NCI-H510A treated with DMSO at 0.1 percent for 48 hours (cell line): ENCODE results near the gene CEP41.
"Not testable (repeated sequence)": the region's sequence is repeated elsewhere in the genome, so short reads cannot be mapped to it uniquely, and the experiment has no call there.

Source experiments
- DNase-seq: peaks from one replicate; lab custom pipeline; 2025; lab: John Stamatoyannopoulos, UW

Gene CEP41

DNA sequence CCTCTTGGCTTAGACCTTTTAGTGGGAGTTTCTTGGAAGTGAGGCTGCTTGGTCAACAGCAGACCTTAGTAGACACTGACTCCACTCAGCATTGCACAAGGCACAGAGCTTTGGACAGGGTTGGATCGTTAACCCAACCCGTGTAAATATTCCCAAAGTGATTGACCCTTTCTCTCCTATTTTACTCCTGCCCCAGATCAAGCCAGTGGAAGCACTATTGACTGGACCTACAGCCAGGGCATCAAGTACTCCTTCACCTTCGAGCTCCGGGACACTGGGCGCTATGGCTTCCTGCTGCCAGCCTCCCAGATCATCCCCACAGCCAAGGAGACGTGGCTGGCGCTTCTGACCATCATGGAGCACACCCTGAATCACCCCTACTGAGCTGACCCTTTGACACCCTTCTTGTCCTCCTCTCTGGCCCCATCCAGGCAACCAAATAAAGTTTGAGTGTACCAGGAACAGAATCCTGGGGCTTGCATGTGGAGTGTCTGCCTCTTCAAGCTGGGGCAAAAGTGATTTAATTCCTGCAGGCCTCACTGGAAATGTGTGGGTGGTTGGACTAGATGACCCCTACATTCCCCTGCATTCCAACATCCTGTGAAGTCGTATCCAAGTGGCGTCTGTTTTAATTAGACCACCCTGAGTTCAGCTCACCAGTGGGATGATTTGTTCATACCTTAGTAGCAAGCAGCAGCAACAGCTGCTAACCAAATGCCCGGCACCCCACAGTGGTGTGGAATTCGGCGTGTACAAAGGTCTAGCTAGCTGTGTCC, 53.0 kb downstream of the CEP41 start:
- DNase-seq = no peak

DNA sequence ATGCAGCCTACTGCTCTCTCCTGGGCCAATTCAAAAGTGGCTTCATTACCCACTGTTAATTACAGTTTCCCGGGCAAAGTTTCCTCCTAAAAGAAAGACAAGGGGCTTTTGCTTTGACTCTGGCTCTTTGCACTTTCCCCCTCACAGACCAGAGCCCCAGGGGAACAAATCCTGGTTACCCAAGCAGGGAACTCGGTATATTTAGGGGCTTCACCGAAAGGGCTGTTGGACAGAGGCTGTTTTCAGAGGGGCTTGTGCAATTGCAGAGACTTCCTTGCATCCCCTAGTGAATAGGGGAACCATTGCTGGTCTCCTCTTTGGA, 53.5 kb downstream of the CEP41 start:
- no peak for DNase-seq

DNA sequence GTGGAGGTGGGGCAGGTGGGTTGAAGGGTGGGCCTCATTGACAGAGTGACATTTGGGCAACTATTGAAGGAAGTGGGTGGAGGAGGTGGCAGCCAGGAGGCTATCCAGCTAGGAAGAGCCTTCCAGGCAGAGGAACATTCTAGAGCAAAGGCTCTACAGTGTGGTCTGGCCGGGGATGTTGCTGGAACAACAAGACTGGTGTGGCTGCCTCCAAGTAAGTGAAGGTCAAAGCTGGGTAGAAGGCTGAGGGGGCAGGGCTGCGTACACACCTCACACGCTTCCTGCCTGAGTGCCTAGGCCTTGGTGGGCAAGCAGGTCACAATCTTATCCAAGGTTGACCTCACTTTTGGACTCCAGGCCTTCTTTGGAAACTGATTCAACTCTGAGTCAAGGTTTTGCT, 53.9 kb downstream of the CEP41 start:
- DNase-seq = no peak

DNA sequence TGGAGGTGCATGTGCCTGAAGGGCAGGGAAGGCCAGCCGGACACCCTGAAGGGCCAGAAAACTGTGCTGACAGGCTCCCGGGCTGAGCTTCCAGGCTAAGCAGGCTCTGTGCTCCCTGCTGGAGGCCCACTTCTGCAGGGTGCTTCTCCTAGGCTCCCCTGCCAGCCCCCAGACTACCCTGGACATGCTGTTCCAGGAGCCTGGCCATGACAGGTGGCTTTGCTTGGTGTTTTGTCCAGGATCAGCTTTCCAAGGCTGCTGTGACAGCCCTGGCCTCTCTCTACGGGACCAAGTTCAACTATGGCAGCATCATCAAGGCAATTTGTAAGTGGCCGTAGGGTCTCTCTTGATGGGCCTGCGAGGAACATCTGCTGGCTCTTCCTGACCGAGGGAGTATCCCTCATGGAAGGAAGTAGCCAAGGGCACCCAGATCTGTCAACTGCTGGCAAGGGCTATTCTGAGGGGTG, 55.2 kb downstream of the CEP41 start:
- no peak for DNase-seq

DNA sequence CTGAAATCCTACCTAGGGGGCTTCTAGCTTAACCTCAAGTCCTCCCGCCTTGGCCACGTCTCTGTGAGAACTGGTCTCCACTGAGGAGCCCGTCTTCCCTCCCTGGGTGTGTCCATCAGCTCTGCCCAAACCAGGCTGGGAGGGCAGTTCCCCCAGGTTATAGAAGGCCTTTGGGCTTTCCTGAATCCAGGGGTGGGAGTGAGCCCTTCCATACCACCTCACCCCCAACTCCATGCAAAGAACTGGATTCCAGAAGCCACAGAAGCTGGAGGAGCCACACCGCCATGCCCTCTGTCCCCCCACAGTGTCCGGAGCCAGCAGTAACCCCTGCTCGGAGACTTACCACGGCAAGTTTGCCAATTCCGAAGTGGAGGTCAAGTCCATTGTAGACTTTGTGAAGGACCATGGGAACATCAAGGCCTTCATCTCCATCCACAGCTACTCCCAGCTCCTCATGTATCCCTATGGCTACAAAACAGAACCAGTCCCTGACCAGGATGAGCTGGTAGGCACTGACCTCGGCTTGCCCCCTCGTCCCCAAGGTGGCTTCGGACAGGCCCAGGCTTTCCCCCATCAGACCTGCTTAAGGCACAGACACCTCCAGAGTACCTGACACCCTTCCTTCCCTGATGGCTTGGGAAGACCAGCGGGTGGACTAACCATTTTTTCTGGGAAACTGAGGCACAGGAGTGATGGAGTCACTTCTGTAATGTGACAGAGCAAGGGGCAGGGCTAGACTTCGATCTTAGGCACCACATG, 55.8 kb downstream of the CEP41 start:
- DNase-seq = no peak

DNA sequence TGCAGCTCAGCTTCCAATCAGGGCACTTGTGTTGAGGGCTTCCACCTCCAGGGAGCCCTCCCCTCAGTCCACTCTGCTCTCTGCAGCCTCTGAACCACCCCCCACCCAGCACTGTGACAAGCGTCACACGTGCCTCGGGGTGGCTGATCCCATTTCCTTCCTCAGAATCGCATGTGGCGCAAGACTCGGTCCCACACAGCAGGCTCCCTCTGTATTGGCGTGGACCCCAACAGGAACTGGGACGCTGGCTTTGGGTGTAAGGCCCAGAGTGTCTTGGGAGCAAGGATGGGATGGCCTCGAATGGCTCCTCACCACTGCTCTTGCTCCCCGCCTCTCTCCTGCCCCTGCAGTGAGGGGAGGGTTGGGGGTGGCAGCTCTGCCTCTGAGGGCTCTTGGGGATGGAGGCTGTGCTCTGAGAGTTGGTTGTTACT, 56.4 kb downstream of the CEP41 start:
- no peak for DNase-seq

DNA sequence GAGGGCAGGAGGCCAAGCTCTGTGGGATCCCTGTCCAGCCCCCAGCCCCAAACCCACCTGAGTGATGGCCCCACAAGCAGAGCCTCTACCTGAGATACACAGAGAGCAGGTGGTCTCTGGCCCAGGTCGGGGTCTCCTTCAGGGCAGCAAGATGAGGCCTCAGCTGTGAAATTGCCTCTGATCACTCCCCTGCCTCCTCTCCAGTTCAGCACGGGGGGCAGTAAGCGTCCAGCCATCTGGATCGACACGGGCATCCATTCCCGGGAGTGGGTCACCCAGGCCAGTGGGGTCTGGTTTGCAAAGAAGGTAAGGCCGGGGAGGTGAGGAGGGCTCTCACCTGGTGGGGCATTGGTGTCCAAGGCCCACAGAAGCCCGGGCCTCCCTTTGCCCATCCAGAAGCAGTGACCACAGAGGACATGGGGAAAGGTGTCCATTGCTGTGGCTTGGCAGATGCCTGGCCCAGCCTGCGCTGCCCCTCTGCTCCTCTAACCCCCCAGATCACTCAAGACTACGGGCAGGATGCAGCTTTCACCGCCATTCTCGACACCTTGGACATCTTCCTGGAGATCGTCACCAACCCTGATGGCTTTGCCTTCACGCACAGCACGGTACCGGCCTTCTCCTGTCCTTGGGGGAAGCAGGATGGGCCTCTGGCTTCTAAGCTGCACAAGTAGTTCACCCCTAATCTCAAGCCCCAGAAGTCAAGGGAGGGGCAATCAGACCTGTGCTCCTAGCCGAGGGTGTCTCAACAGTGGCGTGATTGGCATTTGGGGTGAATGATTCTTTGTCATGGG, 57.4 kb downstream of the CEP41 start:
- no peak for DNase-seq

DNA sequence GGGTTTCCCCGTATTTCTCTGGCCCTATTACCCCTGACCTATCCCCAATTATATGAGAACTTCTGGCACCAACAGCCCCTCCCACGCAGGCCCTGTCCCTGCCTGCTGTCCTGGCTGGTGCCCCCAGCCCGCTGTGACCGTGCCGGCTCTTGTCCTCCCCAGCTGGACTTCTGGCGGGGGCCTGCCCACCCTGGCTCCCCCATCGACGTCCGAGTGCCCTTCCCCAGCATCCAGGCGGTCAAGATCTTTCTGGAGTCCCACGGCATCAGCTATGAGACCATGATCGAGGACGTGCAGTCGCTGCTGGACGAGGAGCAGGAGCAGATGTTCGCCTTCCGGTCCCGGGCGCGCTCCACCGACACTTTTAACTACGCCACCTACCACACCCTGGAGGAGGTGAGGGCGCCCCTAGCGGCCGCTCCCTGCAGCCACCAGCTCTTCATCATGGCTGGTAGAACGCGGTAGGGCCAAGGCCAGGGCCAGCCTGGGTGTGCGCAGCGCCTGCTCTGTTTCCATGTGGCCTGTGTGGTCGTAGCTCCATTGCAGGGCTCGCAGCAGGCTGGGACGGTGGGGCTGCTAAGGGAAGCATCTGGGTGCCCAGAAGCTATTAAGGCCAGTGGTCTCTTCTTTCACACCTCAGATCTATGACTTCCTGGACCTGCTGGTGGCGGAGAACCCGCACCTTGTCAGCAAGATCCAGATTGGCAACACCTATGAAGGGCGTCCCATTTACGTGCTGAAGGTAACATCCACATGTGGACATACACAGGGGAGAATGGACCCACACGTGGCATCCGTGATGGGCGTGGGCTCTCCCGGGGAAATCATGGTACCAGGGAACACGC, 59.1 kb downstream of the CEP41 start:
- no peak for DNase-seq

DNA sequence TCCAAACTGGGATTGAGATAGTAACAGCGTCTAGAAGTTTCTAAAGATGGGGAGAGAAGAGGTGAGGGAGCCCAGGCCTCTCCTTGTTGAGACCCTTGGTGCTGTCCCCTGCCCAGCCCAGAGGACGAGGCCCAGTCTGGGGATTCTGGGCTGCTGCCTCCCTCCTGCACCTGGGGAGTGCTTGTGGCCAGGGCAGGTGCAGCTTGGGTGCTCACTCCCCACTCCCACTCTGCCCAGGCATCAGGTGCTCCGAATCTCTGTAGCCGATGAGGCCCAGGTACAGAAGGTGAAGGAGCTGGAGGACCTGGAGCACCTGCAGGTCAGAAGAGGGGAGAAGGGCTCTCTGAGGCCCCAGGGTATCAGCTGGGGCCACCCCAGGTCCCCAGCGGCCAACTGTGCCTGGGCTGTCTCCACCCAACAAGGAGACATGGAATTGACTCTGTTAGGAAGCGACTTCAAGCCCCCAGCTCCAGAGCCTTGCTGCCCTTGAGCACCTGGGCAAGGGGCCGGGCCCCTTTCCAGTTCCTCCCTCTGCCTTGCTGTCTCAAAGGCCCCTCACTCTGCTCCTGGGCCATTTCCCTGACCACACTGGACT, 59.9 kb downstream of the CEP41 start:
- DNase-seq = no peak

DNA sequence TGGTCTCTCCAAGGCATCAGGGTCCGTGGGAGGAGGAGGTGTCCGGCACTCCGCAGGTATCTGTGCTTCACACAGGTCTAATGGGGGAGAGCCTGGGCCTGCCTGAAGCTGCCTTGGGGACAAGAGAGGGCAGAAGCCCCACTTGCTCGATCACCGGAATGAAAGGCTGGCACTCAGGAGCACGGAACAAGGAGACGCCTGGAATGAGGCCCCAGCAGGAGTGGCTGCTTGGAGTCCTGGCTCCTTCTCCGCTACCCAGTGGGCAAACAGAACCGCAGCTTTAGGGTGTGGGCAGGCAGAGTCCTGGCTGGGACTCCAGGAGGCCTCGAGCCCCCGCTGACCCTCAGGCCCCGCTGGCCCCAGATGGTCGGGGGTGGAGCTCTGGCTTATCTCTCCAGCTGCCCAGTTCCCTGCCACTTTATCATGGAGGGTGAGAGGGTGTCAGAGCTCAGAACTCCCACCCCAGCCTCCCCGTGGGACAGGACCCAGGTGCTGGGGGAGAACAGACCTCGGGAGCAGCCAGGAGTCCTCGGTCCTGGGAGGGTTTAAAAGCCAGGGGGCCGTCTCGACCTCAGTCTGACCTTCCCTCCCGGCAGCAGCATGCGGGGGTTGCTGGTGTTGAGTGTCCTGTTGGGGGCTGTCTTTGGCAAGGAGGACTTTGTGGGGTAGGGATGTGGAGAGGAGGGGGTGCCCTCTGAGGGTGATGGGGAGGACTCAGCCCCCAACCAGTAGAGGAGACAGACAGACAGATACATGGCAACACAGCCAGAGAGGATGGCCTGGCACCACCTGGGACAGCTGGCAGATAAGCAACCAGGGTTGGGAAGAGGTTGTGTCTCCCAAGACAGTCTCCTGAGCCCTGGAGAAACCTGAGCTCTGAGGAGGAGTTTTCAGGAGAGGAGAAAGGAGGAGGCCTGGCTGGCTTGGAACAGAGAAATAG, 60.6 kb downstream of the CEP41 start, which contains the start of gene CPA1:
TSS of gene CPA1 (plus strand) at position 574 of the 940 bp plus-strand sequence. CDS start at position 601, 27 bp downstream.
- DNase-seq = no peak

DNA sequence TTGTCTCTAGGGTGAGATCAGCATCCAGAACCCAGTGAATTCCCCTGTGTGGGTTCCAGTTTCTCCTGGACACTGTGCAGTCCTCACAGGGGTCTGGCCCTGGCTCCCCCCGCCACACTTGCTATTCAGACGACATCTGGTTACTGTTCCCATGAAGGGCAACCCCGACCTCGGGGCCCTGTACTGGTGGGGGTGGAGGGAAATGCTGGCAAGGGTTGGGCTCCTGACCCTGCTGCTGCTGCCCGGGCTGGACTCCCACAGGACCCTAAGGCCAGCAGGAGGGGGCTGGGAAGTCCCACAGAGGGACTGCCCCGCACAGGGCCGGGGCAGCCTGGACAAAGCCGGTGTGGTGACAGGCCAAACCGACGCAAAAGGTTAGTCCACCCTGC, 61.3 kb downstream of the CEP41 start:
- no peak for DNase-seq

DNA sequence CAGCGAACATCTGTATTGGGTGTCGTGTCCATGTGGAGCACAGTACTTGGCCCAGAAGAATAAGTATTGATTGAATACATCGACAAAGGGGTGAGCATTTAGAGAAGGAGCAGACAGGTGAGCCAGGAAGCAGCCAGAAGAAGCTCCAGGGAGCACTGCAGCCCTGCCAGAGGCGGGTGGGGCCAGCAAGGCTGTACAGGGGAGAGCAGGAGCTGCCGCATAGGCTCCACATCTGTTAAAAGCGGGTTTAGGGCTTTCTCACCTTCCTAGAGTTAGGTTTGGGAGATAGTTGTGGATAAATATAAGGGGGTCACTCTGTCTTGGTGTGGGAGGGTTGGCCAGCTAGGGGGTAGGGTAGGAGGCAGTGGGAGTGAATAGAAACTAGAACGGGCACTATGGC, 61.8 kb downstream of the CEP41 start:
- no peak for DNase-seq

DNA sequence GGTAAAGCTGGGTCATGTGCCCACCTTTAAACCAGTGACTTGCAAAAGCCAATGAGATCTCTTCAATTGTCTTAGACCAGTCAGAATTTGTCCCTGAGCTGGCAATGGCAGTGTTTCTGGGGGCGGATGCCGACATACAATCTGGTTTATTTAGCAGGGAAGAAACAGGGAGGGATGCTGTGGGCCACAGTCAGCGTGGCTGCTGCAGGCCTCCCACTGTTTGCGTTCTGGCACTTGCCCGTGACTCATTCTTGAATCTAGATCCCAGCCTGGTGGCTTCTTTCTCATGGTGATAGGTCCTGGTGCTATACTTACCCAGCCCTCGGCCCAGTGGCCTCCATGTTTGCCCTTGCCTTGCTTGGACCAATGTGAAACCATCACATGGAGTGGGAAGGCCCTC, 63.6 kb downstream of the CEP41 start:
- DNase-seq = no peak

DNA sequence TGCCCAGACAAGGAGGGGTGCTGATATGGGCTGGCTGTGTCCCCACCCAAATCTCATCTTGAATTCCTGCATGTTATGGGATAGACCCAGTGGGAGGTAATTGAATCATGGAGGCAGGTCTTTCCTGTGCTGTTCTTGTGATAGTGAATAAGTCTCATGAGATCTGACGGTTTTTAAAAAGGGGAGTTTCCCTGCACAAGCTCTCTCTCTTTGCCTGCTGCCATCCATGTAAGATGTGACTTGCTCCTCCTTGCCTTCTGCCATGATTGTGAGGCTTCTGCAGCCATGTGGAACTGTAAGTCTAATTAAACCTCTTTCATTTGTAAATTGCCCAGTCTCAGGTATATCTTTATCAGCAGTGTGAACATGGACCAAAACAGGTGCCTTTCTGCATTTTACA, 64.4 kb downstream of the CEP41 start:
- not testable (repeated sequence) for DNase-seq

DNA sequence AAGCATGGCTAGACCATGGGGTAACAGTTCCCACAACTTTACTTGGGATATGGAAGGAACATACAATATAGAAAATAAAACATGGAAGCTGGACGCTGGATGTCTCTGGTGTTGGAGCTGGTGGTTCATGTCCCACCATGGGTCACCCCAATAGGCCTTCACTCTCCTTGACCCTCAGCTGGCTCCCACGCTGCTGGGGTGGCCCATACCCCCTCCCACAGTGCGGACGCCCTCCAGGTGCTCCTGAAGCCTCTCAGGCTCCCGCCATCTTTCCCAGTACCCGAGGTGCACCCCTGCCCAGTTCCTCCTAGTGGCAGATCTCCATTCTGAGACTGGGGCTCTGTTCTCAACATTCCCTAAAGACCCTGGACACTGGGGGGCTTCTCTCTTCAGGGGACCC, 66.3 kb downstream of the CEP41 start:
- no peak for DNase-seq

DNA sequence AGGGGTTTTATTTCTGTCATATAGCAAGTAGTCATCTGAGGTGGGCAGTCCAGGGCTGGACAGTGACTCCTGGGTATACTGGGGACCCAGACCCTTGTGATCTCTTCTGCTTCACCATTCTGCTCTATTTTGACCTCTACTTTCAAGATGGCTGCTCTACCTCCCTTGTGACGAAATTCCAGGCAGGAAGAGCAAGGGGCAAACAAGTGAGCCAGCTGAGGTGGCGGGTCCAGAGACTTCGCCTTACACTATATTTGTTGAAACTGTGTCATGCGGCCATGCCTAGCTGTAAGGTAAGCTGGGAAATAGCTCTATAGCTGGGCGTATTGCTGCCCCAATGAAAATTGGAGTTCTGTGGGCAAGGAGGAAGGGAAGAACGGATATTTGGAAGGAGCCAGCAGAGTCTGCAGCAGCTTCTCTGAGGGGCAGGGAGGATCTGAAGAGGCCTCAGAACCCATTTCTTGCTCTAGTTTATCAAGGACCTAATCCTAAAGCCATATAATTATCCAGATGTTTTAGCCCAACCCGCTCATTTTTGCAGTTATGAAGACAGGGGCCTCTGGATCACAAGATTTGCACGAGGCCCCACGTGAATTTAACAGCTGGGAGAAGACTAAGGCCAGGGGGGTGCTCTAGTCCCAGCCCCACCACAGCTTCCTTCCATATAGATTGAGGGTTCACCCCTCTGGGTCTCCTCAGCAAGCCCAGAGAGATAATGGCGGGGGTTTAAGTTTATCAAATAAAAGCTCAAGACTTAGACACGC, 68.2 kb downstream of the CEP41 start:
- DNase-seq = no peak

DNA sequence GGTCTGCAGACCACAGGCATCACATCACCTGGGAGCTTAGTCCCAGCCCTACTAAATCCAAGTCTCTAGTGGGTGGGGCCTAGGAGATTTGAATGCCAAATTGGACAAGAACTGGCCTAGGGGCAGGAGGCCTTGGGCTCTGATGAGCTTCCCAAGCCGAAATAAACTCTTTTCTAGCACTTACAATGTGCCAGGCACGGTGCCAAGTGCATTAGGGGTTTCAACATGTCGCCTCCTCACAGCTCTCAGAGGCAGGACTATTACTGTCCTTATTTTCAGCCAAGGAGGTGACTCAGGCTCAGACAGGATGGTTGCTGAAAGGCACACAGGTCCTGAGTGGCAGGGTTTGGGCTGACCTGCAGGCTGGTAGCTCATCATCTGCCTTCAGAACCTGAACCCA, 69.8 kb downstream of the CEP41 start:
- DNase-seq = no peak

DNA sequence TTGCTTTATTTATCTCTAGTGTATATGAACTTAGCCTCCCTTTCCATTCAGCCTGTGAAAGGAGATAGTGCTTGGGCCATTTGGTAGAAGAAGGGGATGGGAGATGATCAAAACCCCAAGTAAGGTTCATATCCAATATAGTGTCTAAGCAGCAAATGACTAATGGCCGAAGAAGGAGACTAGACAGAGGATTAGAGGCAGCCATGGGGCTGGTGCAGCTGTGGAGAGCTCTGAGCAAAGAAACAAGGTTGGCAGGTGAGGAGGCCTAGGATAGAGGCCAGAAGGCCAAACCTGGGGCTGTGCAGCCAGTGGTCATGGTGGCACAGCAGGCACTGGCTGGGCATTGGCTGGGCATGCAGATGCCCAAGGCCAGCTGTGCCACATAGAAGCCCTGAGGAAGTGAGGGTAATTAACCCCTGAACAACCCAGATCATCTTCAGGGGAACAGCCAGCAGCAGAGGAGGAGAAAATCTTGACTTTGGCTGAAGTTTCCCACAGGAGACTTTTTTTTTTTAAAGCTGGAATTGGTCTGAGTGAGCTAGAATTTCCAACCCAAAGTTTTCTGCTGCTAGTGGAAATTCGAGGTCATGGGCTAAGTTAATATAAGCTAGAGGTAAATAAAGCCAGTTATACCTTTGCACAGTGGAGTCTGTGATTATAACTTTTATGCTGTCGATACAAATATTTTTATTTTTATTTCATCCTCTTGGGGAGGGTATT, 70.8 kb downstream of the CEP41 start:
- DNase-seq = no peak
